Activated CD8-positive, alpha-beta T cell treated with anti-CD3 and anti-CD28 coated beads for 36 hours (primary cell): Measurements from ENCODE around the gene MYO5B. TPM values are rescaled to one million over a fixed set of nuclear protein-coding genes. Genes with fewer than 3 reads are reported as not detected.

Experiments used
- ATAC-seq: fragments of 200-7000 bp; cut with Tn5 transposase; one replicate; pipeline ENCODE4 v1.10.0; 2021; ENCODE audit warnings: mild to moderate bottlenecking, moderate library complexity
- CTCF ChIA-PET: fragments of 350-600 bp; sonication (Branson Sonifier 250); formaldehyde crosslinking; loops from one replicate; lab custom pipeline; 2021; ENCODE audit warnings: antibody characterized with exemption; lab: Charles Lee
- POLR2A ChIA-PET: fragments of 350-600 bp; sonication (Branson Sonifier 250); formaldehyde crosslinking; loops from one replicate; lab custom pipeline; 2021; ENCODE audit warnings: antibody characterized with exemption; lab: Charles Lee
- DNase-seq: peaks from one replicate; pipeline ENCODE4 v3.0.0-alpha.2; 2020
- H3K27ac Mint-ChIP-seq: one replicate; pipeline ENCODE4 v1.8.0; 2021; ENCODE audit warnings: mild to moderate bottlenecking, mixed read lengths
- H3K27me3 Mint-ChIP-seq: one replicate; pipeline ENCODE4 v1.8.0; 2021; ENCODE audit warnings: mixed read lengths
- H3K36me3 Mint-ChIP-seq: one replicate; pipeline ENCODE4 v1.8.0; 2021; ENCODE audit warnings: low read depth, mixed read lengths
- H3K4me1 Mint-ChIP-seq: one replicate; pipeline ENCODE4 v1.8.0; 2021; ENCODE audit warnings: low read depth, mixed read lengths
- H3K4me3 Mint-ChIP-seq: one replicate; pipeline ENCODE4 v1.8.0; 2021; ENCODE audit warnings: mild to moderate bottlenecking, moderate library complexity, mixed read lengths
- H3K9me3 Mint-ChIP-seq: one replicate; pipeline ENCODE4 v1.8.0; 2021; ENCODE audit warnings: mixed read lengths
- intact Hi-C: fragments of 100-400 bp; cut with micrococcal nuclease; formaldehyde crosslinking; loops from one replicate; pipeline ENCODE4 v1.10.0; 2022
- total RNA-seq, 2 experiments: library from RNA; stranded (reverse); gene quantifications; one replicate each; pipeline ENCODE4 v1.2.3, GENCODE V29; 2021
- TF ChIP-seq, protein P1 (sequence below): fragments of 200-600 bp; IDR thresholded peaks from one replicate; pipeline ENCODE4 v1.8.0; 2022; ENCODE audit warnings: antibody characterized with exemption, mild to moderate bottlenecking

Gene MYO5B
- total RNA-seq, 2 experiments from 2014 or later: 0.09 TPM; not detected in 1

DNA sequence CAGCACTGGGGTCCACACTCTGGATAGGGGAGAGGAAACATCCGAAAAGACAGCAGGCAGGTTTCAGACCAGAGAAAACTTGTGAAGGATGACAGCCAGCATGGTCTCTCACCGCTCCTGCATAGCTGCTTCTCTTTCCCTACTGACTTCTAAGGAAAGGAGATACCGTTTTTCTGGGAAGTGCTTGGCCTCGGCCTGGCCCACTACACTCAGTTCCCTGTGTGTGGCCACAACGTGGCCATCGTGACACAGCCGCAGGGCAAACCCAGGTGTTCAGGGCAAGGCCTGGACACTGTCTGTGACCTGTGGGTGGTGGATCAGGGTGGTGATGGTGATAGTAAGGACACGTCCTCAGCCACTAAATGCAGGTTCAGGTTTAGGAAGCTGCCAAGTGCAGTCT is 347.4 kb downstream of the MYO5B start:
- Mint-ChIP-seq H3K9me3 (no peaks in the 10 kb centered on the region), H3K4me1 (no peaks in the 10 kb centered on the region), H3K27ac (no peak overlapping the region), H3K4me3 (no peak overlapping the region), H3K27me3 (peaks cover 12% of the 10 kb centered on the region), H3K36me3 (no peaks in the 10 kb centered on the region)
- intact Hi-C loops: no loop called here
- ATAC-seq (no peak), DNase-seq (no peak)
- TF ChIP-seq, protein P1, sequence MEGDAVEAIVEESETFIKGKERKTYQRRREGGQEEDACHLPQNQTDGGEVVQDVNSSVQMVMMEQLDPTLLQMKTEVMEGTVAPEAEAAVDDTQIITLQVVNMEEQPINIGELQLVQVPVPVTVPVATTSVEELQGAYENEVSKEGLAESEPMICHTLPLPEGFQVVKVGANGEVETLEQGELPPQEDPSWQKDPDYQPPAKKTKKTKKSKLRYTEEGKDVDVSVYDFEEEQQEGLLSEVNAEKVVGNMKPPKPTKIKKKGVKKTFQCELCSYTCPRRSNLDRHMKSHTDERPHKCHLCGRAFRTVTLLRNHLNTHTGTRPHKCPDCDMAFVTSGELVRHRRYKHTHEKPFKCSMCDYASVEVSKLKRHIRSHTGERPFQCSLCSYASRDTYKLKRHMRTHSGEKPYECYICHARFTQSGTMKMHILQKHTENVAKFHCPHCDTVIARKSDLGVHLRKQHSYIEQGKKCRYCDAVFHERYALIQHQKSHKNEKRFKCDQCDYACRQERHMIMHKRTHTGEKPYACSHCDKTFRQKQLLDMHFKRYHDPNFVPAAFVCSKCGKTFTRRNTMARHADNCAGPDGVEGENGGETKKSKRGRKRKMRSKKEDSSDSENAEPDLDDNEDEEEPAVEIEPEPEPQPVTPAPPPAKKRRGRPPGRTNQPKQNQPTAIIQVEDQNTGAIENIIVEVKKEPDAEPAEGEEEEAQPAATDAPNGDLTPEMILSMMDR: no peak
- CTCF ChIA-PET: interaction anchor here (0.8 to 1.2 kb wide), 3 partner anchors 11 to 15 kb away, joined by 4 to 6 read pairs (median 5); no protein-coding TSS in a partner anchor
- POLR2A ChIA-PET: interaction anchor here (1.3 kb wide), 1 partner anchor 10 kb away, joined by 5 read pairs; no protein-coding TSS in a partner anchor

DNA sequence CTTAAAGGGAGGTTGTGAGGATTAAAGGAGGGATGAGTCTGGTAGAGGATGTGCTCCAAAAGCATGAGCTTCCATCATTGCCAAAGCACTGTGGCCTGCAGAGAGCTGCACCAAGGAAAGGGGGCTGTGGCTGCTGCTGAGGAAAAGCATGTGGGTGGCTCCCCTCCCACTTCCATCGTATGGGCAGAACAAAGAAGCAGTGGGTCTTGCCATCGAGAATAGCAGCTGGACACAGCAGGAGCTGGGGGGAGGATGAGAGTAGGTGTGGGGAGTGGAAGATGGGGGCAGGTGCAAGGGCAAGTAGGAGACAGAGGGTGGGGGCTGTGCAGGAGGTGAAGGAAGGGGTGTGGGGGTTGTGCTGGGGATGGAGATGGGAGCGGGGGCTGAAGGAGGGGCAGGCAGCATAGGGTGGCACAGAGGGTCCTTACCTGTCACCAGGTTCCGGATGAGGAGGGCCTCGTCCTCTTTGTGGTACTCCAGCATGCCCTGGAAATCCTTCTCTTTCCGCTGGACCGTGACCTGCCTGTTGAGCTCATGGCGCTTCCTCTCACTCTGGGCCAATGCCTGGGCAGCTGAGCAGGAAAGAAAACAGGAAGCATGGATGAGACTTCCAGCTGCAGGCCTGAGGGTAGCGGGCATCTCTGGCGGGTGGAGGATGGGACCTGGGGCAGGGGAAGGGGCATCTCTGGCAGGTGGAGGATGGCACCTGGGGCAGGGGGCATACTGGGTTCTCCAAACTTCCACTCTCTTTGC is 348.1 kb downstream of the MYO5B start:
- TF ChIP-seq, protein P1: no peak
- H3K4me1 Mint-ChIP-seq: no peaks in the 10 kb centered on the region
- peaks cover 12% of the 10 kb centered on the region for H3K27me3 Mint-ChIP-seq
- H3K4me3 Mint-ChIP-seq: no peak overlapping the region
- ChIA-PET POLR2A (interaction anchor here (0.6 to 1.3 kb wide), 2 partner anchors 9 to 42 kb away, joined by 4 to 5 read pairs; no protein-coding TSS in a partner anchor), CTCF (interaction anchor here (1.0 to 2.3 kb wide), 2 partner anchors 13 to 336 kb away, joined by 5 to 7 read pairs; no protein-coding TSS in a partner anchor)
- no peak for ATAC-seq
- intact Hi-C loops: no loop called here
- no peak overlapping the region for H3K27ac Mint-ChIP-seq
- H3K36me3 Mint-ChIP-seq: no peaks in the 10 kb centered on the region
- no peak for DNase-seq
- no peaks in the 10 kb centered on the region for H3K9me3 Mint-ChIP-seq

DNA sequence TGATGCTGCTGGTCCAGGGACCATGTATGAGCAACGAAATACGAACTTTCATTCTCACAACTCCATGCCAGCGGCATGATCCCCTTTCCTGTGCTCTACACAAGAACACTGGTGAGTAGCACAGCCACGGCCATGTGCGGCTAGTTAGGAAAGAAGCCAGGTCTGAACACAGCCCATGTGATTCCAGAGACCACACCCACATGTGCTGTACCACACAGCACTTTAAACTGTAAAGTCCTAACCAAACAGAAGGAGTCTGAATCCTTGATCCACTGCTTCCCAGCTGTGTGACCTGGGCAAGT is 348.6 kb downstream of the MYO5B start:
- H3K27ac Mint-ChIP-seq: no peak overlapping the region
- H3K4me1 Mint-ChIP-seq: no peaks in the 10 kb centered on the region
- CTCF ChIA-PET: interaction anchor here (1.6 to 2.3 kb wide), 2 partner anchors 10 to 336 kb away, joined by 4 to 7 read pairs; no protein-coding TSS in a partner anchor
- TF ChIP-seq, protein P1: no peak
- no peak overlapping the region for H3K4me3 Mint-ChIP-seq
- H3K9me3 Mint-ChIP-seq: no peaks in the 10 kb centered on the region
- POLR2A ChIA-PET: interaction anchor here (0.6 kb wide), 1 partner anchor 41 kb away, joined by 4 read pairs; no protein-coding TSS in a partner anchor
- H3K36me3 Mint-ChIP-seq: no peaks in the 10 kb centered on the region
- intact Hi-C loops: no loop called here
- H3K27me3 Mint-ChIP-seq: peaks cover 12% of the 10 kb centered on the region
- DNase-seq (no peak), ATAC-seq (no peak)

DNA sequence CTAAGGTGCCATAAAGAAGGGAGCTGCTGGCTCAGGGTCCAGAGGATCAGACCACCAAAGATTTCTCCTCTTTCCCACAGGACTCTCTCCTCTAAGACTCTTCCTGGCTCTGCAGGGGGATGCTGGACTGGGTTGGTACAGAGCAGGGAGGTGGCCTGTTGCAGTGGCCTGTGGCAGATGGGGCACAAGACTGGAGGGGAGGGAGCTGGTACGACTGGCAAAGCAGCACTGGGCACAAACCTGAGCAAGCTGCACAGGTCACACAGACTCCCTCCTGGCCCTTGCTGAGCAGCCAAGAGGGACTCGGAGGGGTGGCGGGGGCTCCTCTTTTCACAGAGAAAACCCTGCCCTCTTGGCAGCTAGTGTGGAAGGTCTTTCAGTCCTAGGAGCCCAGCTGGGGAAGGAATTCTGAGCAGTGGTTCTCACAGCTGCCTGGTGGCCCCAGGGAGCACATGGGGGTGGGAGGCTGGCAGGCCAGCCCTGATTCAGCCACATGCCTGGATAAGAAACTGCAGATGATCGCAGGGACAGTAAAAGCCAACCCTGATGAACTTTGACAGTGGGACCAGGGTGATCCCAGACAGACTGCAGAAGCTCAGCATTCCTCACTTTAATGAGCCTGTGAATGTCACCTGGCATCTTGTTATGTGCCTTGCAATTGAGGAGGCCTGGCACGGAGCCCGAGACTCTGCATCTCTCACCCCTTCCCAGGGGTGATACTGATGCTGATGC is 349.2 kb downstream of the MYO5B start:
- Mint-ChIP-seq H3K9me3 (no peaks in the 10 kb centered on the region), H3K27me3 (peaks cover 12% of the 10 kb centered on the region), H3K36me3 (no peaks in the 10 kb centered on the region), H3K4me3 (no peak overlapping the region), H3K27ac (no peak overlapping the region), H3K4me1 (no peaks in the 10 kb centered on the region)
- ChIA-PET CTCF (interaction anchor here (0.8 to 2.3 kb wide), 4 partner anchors 9 to 335 kb away, joined by 3 to 7 read pairs (median 4); no protein-coding TSS in a partner anchor), POLR2A (no interaction called here)
- intact Hi-C loops: no loop called here
- DNase-seq (no peak), ATAC-seq (no peak)
- TF ChIP-seq, protein P1: no peak
